ENCODE data around the gene RANBP3.
"Not testable (repeated sequence)": the region's sequence is repeated elsewhere in the genome, so short reads cannot be mapped to it uniquely, and the experiment has no call there.

Gene RANBP3

DNA sequence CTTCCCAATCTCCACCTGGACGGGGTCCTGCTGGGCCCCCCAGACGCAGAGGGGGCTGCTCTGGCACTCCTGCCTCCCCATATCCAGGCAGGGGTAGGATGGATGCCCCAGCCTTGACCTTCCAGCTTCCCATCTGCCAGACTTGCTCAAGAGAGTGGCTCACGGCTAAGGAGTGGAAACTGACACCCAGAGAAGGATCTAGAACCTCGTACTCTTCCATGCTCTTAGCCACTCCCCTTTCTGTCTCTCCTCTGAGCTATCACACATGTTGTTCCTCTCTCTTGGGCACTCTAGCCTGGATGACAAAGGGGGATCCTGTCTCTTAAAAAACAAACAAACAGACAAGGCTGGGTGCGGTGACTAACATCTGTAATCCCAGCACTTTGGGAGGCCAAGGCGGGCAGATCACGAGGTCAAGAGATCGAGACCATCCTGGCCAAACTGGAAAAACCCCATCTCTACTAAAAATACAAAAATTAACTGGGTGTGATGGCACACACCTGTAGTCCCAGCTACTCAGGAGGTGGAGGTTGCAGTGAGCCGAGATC, 95.4 kb downstream of the RANBP3 start:
- H3K27ac ChIP-seq, result no peak overlapping the region
- TF ChIP-seq, protein P1, sequence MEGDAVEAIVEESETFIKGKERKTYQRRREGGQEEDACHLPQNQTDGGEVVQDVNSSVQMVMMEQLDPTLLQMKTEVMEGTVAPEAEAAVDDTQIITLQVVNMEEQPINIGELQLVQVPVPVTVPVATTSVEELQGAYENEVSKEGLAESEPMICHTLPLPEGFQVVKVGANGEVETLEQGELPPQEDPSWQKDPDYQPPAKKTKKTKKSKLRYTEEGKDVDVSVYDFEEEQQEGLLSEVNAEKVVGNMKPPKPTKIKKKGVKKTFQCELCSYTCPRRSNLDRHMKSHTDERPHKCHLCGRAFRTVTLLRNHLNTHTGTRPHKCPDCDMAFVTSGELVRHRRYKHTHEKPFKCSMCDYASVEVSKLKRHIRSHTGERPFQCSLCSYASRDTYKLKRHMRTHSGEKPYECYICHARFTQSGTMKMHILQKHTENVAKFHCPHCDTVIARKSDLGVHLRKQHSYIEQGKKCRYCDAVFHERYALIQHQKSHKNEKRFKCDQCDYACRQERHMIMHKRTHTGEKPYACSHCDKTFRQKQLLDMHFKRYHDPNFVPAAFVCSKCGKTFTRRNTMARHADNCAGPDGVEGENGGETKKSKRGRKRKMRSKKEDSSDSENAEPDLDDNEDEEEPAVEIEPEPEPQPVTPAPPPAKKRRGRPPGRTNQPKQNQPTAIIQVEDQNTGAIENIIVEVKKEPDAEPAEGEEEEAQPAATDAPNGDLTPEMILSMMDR (conservative IDR thresholded peaks at IDR 0.05), result no peak

DNA sequence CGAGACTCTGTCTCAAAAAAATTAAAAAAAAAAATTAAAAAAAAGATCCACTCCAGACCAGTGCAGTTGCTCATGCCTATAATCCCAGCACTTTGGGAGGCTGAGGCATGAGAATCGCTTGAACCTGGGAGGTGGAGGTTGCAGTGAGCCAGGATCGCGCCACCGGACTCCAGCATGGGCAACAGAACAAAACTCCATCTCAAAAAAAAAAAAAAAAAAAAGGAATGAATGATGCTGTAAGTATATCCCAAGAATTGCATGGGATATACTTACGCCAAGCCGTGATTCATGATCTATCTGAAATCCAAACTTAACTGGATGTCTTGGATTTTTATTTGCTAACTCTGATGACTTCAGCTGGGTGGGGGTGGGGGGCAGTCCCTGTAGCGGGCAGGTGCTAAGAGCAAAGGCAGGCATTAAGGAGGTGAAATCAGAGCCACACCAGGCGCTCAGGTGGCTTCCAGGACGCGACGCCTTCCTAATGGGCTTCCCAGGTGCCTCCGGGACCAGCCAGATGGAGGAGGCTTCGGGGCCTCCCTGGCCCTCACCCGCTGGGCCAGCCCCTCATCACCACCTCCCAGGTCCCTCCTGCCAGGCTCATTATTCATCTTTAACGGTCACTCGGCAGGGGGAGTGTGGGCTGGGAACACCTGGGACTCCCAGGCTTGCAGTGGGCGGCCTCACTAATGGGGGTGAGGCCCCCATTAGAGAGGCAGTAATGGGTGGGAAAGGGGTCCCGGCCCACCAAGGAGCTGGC, 96.2 kb downstream of the RANBP3 start:
- TF ChIP-seq, protein P1 (conservative IDR thresholded peaks at IDR 0.05), result no peak
- H3K27ac ChIP-seq, result no peak overlapping the region

DNA sequence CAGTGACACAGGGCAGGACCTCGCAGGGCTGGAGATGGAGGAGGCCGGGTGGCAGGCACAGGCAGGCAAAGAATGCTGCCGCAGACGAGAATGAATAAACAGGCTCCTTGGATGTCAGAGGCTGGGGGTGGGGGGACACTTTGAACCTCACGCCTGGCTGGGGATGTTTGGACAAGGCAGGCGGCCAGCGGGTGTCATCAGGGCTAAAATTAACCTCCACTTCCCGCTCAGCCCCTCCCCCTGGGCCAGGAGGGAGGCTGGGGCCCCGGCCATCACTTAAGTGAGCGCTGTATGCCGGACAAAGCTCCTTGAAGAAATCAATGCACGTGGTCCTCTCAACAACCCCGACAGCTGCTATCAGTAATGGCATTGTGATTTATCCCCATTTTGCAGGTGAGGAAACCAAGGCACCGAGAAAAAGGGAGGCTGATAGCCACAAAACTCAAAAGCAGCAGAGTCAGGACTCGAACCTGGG, 97.3 kb downstream of the RANBP3 start:
- H3K27ac ChIP-seq, result no peak overlapping the region
- TF ChIP-seq, protein P1 (conservative IDR thresholded peaks at IDR 0.05), result no peak

DNA sequence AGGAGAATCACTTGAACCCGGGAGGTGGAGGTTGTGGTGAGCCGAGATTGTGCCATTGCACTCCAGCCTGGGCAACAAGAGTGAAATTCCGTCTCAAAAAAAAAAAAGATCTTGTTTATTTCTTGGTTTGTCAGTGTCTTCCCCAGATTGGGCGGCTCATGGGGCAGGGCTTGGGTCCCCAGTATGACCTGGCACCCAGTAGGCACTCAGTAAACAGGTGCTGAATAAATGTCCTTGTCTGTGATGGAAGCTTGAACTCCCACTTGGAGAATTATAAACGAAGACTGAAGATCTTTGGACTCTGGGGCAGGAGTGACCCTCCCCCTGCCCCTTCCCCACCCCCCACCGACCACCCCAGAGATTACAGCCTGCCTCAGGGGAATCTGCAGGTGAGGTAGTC, 97.7 kb downstream of the RANBP3 start:
- no peak overlapping the region for H3K27ac ChIP-seq
- TF ChIP-seq, protein P1 (conservative IDR thresholded peaks at IDR 0.05), result no peak

DNA sequence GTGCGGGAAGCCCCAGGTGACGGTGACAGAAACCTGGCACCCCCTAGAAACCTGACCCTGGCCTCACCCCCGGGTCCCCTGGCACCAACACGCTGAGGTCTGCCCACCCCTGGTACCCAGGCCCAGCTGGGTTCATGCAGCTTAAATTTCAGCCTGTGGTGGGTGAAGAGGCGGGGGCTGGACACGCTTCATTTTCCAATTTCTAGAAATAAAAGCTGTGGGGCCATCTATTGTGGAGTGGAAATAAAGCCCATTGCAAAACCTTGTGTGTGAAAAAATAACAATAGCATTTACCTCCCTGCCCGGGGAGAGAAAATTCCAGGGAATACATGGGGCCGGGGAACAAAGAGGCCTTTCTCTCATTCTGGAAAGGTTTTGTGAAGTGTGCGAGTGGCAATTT, 100.1 kb downstream of the RANBP3 start:
- no peak overlapping the region for H3K27ac ChIP-seq
- TF ChIP-seq, protein P1 (conservative IDR thresholded peaks at IDR 0.05), result no peak

DNA sequence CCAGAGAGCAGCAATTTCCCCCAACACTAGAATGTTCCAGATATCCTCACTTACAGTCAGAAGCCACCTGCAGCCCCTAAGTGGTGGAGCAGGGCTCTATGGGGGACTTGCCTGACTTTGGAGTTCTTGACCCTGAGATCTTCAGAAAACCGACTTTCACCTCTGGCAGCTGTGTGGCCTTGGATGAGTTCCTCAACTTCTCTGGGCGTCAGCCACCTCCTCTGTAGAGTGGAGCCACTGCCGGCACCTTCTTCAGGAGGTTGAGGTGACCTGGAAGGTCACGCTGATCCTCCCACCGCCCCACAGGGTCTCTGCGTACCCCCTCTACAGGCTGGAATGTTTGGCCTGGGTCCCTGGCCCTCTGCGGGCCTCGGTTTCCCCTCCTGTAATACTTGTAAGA, 100.5 kb downstream of the RANBP3 start:
- H3K27ac ChIP-seq, result no peak overlapping the region
- TF ChIP-seq, protein P1 (conservative IDR thresholded peaks at IDR 0.05), result no peak

DNA sequence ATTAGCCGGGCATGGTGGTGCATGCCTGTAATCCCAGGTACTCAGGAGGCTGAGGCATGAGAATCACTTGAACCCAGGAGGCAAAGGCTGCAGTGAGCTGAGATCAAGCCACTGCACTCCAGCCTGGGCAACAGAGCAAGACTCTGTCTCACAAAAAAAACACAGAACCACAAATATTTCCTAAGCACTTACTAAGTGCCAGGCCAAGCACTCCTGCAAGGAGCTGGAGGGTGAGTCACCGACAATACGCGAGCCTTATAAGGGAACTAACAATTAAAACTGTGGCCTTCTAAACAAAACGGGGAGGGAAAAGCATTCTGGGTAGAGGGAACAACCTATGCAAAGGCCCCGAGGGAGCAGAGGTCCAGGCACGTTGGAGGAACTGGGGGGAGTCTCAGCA, 103.4 kb downstream of the RANBP3 start:
- not testable (repeated sequence) for H3K27ac ChIP-seq

DNA sequence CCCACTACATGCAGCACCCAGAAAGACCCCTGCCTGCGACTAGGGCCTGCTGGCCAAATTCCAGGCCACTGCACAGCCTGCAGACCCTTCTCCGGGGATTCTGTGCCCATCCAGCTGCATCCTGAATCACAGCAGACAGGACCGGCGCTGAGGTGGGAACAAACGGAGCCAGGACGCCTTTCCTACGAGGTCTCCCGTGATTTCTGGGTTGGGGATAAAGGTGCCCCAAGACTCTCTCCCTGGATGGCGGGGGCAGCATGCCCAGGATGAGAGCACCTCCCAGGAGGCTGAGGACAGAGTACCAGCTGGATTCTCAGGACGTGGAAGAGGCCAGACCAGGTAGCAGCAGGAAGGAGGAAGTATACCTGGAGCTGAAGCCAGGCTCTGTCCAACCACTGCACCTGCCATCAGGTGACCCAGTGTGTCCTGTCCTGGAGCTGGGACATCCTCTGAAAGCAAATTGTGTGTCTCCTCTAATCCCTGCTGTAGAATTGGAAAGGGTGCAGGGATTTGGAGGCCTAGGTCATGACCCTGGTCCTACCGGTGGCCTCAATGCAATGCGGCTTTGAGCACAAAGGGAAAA, 104.2 kb downstream of the RANBP3 start:
- TF ChIP-seq, protein P1 (conservative IDR thresholded peaks at IDR 0.05), result no peak
- no peak overlapping the region for H3K27ac ChIP-seq

Measured in VCaP (cell line).